ENCODE results near the gene SLC12A2.

- TF ChIP-seq CTCF (IDR thresholded peaks at IDR 0.05; ENCODE audit: poor library complexity), result no peak
- TF ChIP-seq EZH2phosphoT487 (IDR thresholded peaks at IDR 0.05; ENCODE audit: low read depth, severe bottlenecking, unreplicated experiment), result no peak
Measured at GRCh38 chr5:128144491-128144890, 60.9 kb downstream of the SLC12A2 start.

Data from hepatocyte (in vitro differentiated cells).